C4-2B (cell line): ENCODE results near the gene NDUFA12.

Source experiments
- ZFX ChIP-seq: fragments of 450-650 bp; IDR thresholded peaks from 2 replicates; pipeline ENCODE4 v1.6.1; 2017
- TF ChIP-seq, protein P1 (sequence below): fragments of 450-650 bp; conservative IDR thresholded peaks from 2 replicates; pipeline ENCODE4 v1.5.1; 2017; ENCODE audit warnings: mild to moderate bottlenecking

DNA sequence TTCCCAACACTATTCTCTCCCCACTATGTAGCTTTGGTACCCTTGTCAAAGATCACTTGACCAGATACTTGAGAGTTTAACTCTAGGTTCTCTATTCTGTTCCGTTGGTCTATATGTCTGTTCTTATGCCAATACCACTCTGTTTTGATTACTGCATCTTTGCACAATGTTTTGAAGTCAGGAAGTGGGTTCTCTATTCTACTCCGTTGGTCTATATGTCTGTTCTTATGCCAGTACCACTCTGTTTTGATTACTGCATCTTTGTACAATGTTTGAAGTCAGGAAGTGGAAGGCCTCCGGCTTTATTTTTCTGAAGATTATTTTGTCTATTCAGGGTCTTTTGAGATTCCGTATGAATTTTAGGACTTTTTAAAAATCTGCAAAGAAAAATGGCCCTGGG is 2.7 kb upstream of the NDUFA12 start:
- TF ChIP-seq, protein P1, sequence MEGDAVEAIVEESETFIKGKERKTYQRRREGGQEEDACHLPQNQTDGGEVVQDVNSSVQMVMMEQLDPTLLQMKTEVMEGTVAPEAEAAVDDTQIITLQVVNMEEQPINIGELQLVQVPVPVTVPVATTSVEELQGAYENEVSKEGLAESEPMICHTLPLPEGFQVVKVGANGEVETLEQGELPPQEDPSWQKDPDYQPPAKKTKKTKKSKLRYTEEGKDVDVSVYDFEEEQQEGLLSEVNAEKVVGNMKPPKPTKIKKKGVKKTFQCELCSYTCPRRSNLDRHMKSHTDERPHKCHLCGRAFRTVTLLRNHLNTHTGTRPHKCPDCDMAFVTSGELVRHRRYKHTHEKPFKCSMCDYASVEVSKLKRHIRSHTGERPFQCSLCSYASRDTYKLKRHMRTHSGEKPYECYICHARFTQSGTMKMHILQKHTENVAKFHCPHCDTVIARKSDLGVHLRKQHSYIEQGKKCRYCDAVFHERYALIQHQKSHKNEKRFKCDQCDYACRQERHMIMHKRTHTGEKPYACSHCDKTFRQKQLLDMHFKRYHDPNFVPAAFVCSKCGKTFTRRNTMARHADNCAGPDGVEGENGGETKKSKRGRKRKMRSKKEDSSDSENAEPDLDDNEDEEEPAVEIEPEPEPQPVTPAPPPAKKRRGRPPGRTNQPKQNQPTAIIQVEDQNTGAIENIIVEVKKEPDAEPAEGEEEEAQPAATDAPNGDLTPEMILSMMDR = no peak
- no peak for TF ChIP-seq ZFX
